SH-SY5Y (cell line): ENCODE results near the gene MEA1.

Experiments used
- GATA2 ChIP-seq: IDR thresholded peaks from 2 replicates; pipeline ENCODE4 v1.6.1; 2011; ENCODE audit warnings: mild to moderate bottlenecking, low read depth, low read length
- GATA3 ChIP-seq: IDR thresholded peaks from 2 replicates; pipeline ENCODE4 v1.6.1; 2011; ENCODE audit warnings: low read depth, mild to moderate bottlenecking, low read length, moderate library complexity

Gene MEA1

GRCh38 chr6:42978487-42978838, 35.3 kb downstream of the MEA1 start:
- no peak for TF ChIP-seq GATA2
- no peak for TF ChIP-seq GATA3

- TF ChIP-seq GATA3 (no peak), GATA2 (no peak)
These were observed 38.7 kb downstream of the MEA1 start for GRCh38 chr6:42974919-42975505.

- TF ChIP-seq GATA2 (no peak), GATA3 (no peak)
These were observed 39.8 kb downstream of the MEA1 start for GRCh38 chr6:42973926-42974325.

- TF ChIP-seq GATA3, result no peak
- TF ChIP-seq GATA2, result no peak
These were observed 41.9 kb downstream of the MEA1 start for GRCh38 chr6:42971746-42972327.

- TF ChIP-seq GATA3 (no peak), GATA2 (no peak)
These were observed 42.7 kb downstream of the MEA1 start for GRCh38 chr6:42970871-42971612.

- TF ChIP-seq GATA2 (no peak), GATA3 (no peak)
These were observed 43.8 kb downstream of the MEA1 start for GRCh38 chr6:42969934-42970333.

- TF ChIP-seq GATA2 (no peak), GATA3 (no peak)
These were observed 44.3 kb downstream of the MEA1 start for GRCh38 chr6:42969431-42969830.

GRCh38 chr6:42968783-42969182, 45.0 kb downstream of the MEA1 start:
- TF ChIP-seq GATA2 (no peak), GATA3 (no peak)

GRCh38 chr6:42968126-42968701, 45.5 kb downstream of the MEA1 start:
- no peak for TF ChIP-seq GATA2
- TF ChIP-seq GATA3, result no peak

- TF ChIP-seq GATA3 (no peak), GATA2 (no peak)
These were observed 46.5 kb downstream of the MEA1 start for GRCh38 chr6:42967228-42967627.

GRCh38 chr6:42966571-42966970, 47.2 kb downstream of the MEA1 start:
- TF ChIP-seq GATA2, result no peak
- no peak for TF ChIP-seq GATA3

GRCh38 chr6:42963855-42964605, 49.7 kb downstream of the MEA1 start:
- TF ChIP-seq GATA2, result no peak
- no peak for TF ChIP-seq GATA3

- no peak for TF ChIP-seq GATA3
- no peak for TF ChIP-seq GATA2
These were observed 50.4 kb downstream of the MEA1 start for GRCh38 chr6:42963179-42963854.

- TF ChIP-seq GATA3, result no peak
These were observed 51.1 kb downstream of the MEA1 start for GRCh38 chr6:42962502-42963178.
